ENCODE results near the gene THBD. TPM values are rescaled to one million over a fixed set of nuclear protein-coding genes. Genes with fewer than 3 reads are reported as not detected.

THBD gene
- total RNA-seq, 1 experiment from 2014 or later = 0.28 TPM

DNA sequence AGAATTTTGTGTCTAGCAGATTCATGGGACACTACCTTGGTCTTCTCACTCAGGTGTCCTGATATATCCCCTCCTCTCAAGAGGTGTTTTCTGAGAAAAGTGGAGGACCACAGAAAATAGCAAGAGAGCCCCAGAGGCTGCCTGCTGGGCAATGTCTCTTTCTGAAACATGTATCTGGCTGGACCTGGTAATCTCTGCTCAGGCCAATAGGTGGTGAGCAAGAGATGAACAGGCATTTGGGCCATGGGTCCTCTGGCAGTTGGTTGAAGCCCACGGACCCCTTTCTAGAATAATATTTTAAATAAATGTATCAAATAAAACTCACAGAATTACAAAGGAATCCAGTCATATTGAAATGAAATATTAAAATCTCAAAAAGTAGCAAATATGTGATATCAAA, 8.8 kb upstream of the THBD start:
- peaks cover 18 to 26% of the 10 kb centered on the region in 2 experiments for H3K4me1 Mint-ChIP-seq
- no peak overlapping the region for H3K27ac ChIP-seq (ENCODE audit: insufficient read length, low read depth, low read length)
- peaks cover 9% of the 10 kb centered on the region for H3K27me3 Mint-ChIP-seq (ENCODE audit: low read depth)

More for the DNA sequence above, 8.8 kb upstream of the THBD start:
- WGBS (ENCODE audit: extremely low coverage, insufficient read length, low lambda C conversion rate) = no CpG with 5 or more reads among the region's 1 CpG
- Histone ChIP-seq H3K4me1 (ENCODE audit: insufficient read depth, low read length) (peaks cover 3% of the 10 kb centered on the region; the same call in 1 of the 2 replicates), H3K18ac (ENCODE audit: insufficient read length, low read depth, low read length) (no peak overlapping the region), H3T11ph (ENCODE audit: low read length) (no peak overlapping the region), H2BK20ac (ENCODE audit: low read depth, low read length, poor library complexity, severe bottlenecking) (no peak overlapping the region), H3K9ac (ENCODE audit: extremely low read depth, insufficient read length, low read length) (no peak overlapping the region), H3K79me2 (ENCODE audit: insufficient read depth, low read length) (no peaks in the 10 kb centered on the region), H2BK120ac (ENCODE audit: low read depth, low read length, poor library complexity, severe bottlenecking) (no peak overlapping the region), H3K56ac (ENCODE audit: insufficient read length, low read depth, low read length) (no peak overlapping the region), H4K5ac (ENCODE audit: insufficient read length, low read depth, low read length) (no peak overlapping the region), H3K4ac (ENCODE audit: low read depth, low read length) (no peak overlapping the region), H2BK5ac (ENCODE audit: insufficient read length, low read length) (no peak overlapping the region), H3K4me2 (ENCODE audit: insufficient read depth, insufficient read length, low read length) (no peak overlapping the region), H3K9me3 (ENCODE audit: control insufficient read depth, low read depth, low read length) (no peaks in the 10 kb centered on the region), H2AFZ (ENCODE audit: low read length) (no peak overlapping the region), H3K23me2 (ENCODE audit: insufficient read length, low read depth, low read length, poor library complexity, severe bottlenecking) (no peaks in the 10 kb centered on the region), H2AK5ac (ENCODE audit: insufficient read length, low read length) (no peak overlapping the region), H3K79me1 (ENCODE audit: insufficient read depth, low read depth, low read length, poor library complexity, severe bottlenecking) (no peaks in the 10 kb centered on the region), H4K20me1 (ENCODE audit: control insufficient read depth, insufficient read depth, insufficient read length) (no peaks in the 10 kb centered on the region), H2BK12ac (ENCODE audit: insufficient read length, low read depth, low read length) (no peak overlapping the region), H3K23ac (ENCODE audit: insufficient read length, low read depth, low read length) (no peak overlapping the region), H4K91ac (ENCODE audit: insufficient read length, low read depth, low read length) (no peak overlapping the region), H3K14ac (ENCODE audit: insufficient read depth, low read length) (no peak overlapping the region), H3K27me3 (ENCODE audit: insufficient read depth, low read length) (no peaks in the 10 kb centered on the region), H2BK15ac (ENCODE audit: low read depth, low read length) (no peak overlapping the region), H4K8ac (replicated peaks; ENCODE audit: insufficient read length, low read depth, low read length) (no peak overlapping the region)
- Mint-ChIP-seq H3K4me3 (no peak overlapping the region), H3K36me3 (ENCODE audit: insufficient read depth in 1 of 3, low read depth in 3 of 3) (no peaks in the 10 kb centered on the region), H3K27ac (peak overlapping the region in 1 of 3 experiments; percentile 44; a peak in 1 of 7 replicates), H3K9me3 (peaks cover 0 to 3% of the 10 kb centered on the region in 2 experiments; a peak in 2 of 5 replicates)
- no peak for DNase-seq
- TF ChIP-seq, protein P1, sequence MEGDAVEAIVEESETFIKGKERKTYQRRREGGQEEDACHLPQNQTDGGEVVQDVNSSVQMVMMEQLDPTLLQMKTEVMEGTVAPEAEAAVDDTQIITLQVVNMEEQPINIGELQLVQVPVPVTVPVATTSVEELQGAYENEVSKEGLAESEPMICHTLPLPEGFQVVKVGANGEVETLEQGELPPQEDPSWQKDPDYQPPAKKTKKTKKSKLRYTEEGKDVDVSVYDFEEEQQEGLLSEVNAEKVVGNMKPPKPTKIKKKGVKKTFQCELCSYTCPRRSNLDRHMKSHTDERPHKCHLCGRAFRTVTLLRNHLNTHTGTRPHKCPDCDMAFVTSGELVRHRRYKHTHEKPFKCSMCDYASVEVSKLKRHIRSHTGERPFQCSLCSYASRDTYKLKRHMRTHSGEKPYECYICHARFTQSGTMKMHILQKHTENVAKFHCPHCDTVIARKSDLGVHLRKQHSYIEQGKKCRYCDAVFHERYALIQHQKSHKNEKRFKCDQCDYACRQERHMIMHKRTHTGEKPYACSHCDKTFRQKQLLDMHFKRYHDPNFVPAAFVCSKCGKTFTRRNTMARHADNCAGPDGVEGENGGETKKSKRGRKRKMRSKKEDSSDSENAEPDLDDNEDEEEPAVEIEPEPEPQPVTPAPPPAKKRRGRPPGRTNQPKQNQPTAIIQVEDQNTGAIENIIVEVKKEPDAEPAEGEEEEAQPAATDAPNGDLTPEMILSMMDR (conservative IDR thresholded peaks at IDR 0.05) = peak; percentile 44; the same call in 2 of the 3 replicates
